Caco-2 (cell line): ENCODE measurements around the gene CDKN1C. TPM values are rescaled to one million over a fixed set of nuclear protein-coding genes. Genes with fewer than 3 reads are reported as not detected.

Source experiments
- BruUV-seq: library from RNA; stranded (reverse); fragments of 400-500 nt; replicated peaks from 2 replicates; lab custom pipeline; 2021; lab: Mats Ljungman, UMichigan
- CTCF ChIA-PET: fragments of 300-600 bp; sonication (Branson Sonifier 250); formaldehyde crosslinking; loops from one replicate; lab custom pipeline; 2022; ENCODE audit warnings: antibody characterized with exemption; lab: Charles Lee
- POLR2A ChIA-PET: fragments of 300-600 bp; sonication (Branson Sonifier 250); formaldehyde crosslinking; loops from one replicate; lab custom pipeline; 2022; ENCODE audit warnings: antibody characterized with exemption; lab: Charles Lee
- DNase-seq, 2 experiments: peaks; one replicate each; pipeline versions ENCODE4 v3.0.0 to v3.0.0-alpha.2; 2020 to 2022
- H3K27me3 ChIP-seq: replicated peaks from 2 replicates; pipeline ENCODE4 v1.6.0; 2011; ENCODE audit warnings: low read length; ENCODE audit not compliant: control insufficient read depth, insufficient read depth
- H3K36me3 ChIP-seq: 2 replicates; pipeline ENCODE4 v1.5.1; 2011; ENCODE audit warnings: low read length; ENCODE audit not compliant: control insufficient read depth, insufficient read depth
- H3K4me1 ChIP-seq: fragments of 250-450 bp; sonication (Bioruptor Pico); 2 replicates; pipeline ENCODE4 v1.5.1; 2020; ENCODE audit warnings: mild to moderate bottlenecking
- H3K4me3 ChIP-seq: 2 replicates; pipeline ENCODE4 v1.5.1; 2011; ENCODE audit warnings: low read depth, mild to moderate bottlenecking, control low read depth, low read length
- H3K9me3 ChIP-seq: fragments of 250-450 bp; sonication (Bioruptor Pico); 2 replicates; pipeline ENCODE4 v1.5.1; 2020; ENCODE audit warnings: mild to moderate bottlenecking, moderate library complexity
- H3K27ac Mint-ChIP-seq: one replicate; pipeline ENCODE4 v1.8.0; 2022; ENCODE audit warnings: mixed read lengths; ENCODE audit not compliant: unreplicated experiment
- H3K27me3 Mint-ChIP-seq: one replicate; pipeline ENCODE4 v1.8.0; 2022; ENCODE audit warnings: mixed read lengths; ENCODE audit not compliant: insufficient read depth, unreplicated experiment
- H3K36me3 Mint-ChIP-seq: one replicate; pipeline ENCODE4 v1.8.0; 2022; ENCODE audit warnings: mild to moderate bottlenecking, mixed read lengths; ENCODE audit not compliant: insufficient read depth, unreplicated experiment
- H3K4me1 Mint-ChIP-seq: one replicate; pipeline ENCODE4 v1.8.0; 2022; ENCODE audit warnings: low read depth, mixed read lengths; ENCODE audit not compliant: unreplicated experiment
- H3K4me3 Mint-ChIP-seq: one replicate; pipeline ENCODE4 v1.8.0; 2022; ENCODE audit warnings: mild to moderate bottlenecking, moderate library complexity, mixed read lengths; ENCODE audit not compliant: unreplicated experiment
- H3K9me3 Mint-ChIP-seq: one replicate; pipeline ENCODE4 v1.8.0; 2022; ENCODE audit warnings: mixed read lengths; ENCODE audit not compliant: unreplicated experiment
- intact Hi-C: fragments of 100-400 bp; cut with micrococcal nuclease; formaldehyde crosslinking; loops from one replicate; pipeline ENCODE4 v1.10.0; 2022; ENCODE audit not compliant: unreplicated experiment
- total RNA-seq: library from RNA; stranded (reverse); gene quantifications from 2 replicates; pipeline ENCODE4 v1.2.3, GENCODE V29; 2022
- TF ChIP-seq, protein P1 (sequence below), 2 experiments: fragments of 200-600 bp in 1 of 2; IDR thresholded peaks; 1 replicate in 1 of 2; 2 replicates in 1 of 2; pipeline versions ENCODE4 v1.5.1 to v1.8.0; 2011 to 2022; ENCODE audit warnings: antibody characterized with exemption in 1 of 2, control low read depth in 1 of 2, inconsistent platforms in 1 of 2, low read depth in 1 of 2, low read length in 1 of 2, mild to moderate bottlenecking in 1 of 2, moderate library complexity in 1 of 2; ENCODE audit not compliant: insufficient read depth in 1 of 2, severe bottlenecking in 1 of 2, unreplicated experiment in 1 of 2

The CDKN1C gene
- total RNA-seq, 1 experiment from 2014 or later = 25.5 TPM

DNA sequence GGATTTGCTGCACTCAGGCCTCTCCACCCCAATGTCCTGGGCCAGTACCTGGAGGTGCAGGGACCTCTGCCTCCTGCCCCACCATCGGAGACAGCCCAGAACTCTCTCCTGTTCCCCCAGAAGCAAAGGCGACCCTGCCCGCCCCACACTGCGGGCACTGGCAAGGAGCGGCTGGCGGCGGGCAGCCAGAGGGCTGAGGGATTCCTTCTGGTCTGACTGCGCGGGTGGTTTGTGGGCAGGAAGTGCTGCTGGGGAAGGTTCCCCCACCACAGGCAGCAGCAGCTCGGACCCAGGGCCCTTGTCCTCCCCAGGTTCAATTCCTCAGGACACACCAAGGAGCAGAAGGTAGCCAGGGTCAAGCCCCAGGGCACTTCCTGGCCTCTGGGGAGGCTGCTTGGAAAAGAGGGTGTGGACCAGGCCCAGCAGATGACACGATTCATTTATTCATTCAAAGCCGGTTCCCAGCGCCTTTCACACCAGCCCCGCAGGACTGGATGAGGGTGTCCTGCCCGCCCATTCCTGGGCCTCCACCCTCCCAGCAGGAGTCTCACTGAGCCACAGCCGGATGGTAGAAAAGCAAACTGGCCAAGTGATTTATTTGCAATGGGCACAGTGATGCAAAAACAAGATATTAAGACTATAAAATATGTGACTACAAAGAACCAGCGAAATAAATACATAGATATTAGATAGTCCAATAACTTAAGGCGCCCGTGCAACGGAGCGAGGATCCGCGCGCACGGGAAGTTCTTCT lies 42.5 kb upstream of the CDKN1C start:
- H3K27ac Mint-ChIP-seq = peak overlapping the region; percentile 55
- BruUV-seq = no TSS peak

DNA sequence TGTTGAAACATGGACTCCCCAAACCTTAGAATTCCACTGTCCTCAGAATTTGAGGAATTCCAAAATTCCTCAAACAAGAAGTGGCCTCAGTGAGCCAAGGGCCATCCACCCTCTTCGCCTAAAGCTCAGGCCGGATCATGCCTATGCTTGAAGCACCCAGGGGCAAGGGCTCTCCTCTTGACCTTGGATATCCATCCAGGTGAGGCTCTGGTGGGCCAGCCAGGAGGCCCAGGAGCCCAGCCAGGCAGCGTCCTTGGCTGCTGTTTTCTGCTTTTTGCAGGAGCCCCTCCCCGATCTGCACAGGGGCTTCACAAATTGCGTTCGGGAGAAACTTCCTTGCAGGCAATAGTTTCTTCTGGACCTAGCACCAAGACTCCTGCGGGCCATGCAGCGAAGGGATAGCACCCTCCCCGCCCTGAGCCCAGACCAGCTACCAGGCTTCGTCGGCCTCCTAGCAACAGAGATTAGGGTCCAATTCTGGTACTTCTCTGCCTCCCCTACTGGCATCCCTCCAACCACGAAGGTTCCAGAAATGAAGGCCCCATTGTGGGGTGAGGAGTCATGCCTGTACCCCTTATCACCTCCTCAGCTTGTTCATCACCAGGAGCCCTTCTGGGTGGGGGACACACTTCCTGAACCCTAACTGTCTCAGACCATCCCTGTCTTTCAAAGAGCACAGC lies 41.7 kb upstream of the CDKN1C start:
- Mint-ChIP-seq H3K9me3 (no peaks in the 10 kb centered on the region), H3K4me3 (peak overlapping the region; percentile 73), H3K4me1 (no peaks in the 10 kb centered on the region), H3K27ac (no peak overlapping the region), H3K27me3 (no peaks in the 10 kb centered on the region), H3K36me3 (peaks cover 33% of the 10 kb centered on the region)
- no peaks in the 10 kb centered on the region for H3K9me3 ChIP-seq
- TF ChIP-seq, protein P1, sequence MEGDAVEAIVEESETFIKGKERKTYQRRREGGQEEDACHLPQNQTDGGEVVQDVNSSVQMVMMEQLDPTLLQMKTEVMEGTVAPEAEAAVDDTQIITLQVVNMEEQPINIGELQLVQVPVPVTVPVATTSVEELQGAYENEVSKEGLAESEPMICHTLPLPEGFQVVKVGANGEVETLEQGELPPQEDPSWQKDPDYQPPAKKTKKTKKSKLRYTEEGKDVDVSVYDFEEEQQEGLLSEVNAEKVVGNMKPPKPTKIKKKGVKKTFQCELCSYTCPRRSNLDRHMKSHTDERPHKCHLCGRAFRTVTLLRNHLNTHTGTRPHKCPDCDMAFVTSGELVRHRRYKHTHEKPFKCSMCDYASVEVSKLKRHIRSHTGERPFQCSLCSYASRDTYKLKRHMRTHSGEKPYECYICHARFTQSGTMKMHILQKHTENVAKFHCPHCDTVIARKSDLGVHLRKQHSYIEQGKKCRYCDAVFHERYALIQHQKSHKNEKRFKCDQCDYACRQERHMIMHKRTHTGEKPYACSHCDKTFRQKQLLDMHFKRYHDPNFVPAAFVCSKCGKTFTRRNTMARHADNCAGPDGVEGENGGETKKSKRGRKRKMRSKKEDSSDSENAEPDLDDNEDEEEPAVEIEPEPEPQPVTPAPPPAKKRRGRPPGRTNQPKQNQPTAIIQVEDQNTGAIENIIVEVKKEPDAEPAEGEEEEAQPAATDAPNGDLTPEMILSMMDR (IDR thresholded peaks at IDR 0.05; ENCODE audit: insufficient read depth in 1 of 2, low read depth in 1 of 2, low read length in 1 of 2, severe bottlenecking in 1 of 2, unreplicated experiment in 1 of 2) = no peak
- H3K4me3 ChIP-seq = no peak overlapping the region; the same call in 1 of the 2 replicates
- 0 out of 2 replicates have a peak, but pooled peaks cover 2% of the 10 kb centered on the region for H3K27me3 ChIP-seq
- no peaks in the 10 kb centered on the region for H3K36me3 ChIP-seq
- POLR2A ChIA-PET = no interaction called here
- BruUV-seq = no TSS peak
- CTCF ChIA-PET = no interaction called here
- peaks cover 19% of the 10 kb centered on the region for H3K4me1 ChIP-seq
- no peak for DNase-seq
- intact Hi-C loops = no loop called here

More for the DNA sequence above, 42.5 kb upstream of the CDKN1C start:
- intact Hi-C loops = loop anchor here (1.0 kb wide), 1 partner anchor 16 kb away; no protein-coding TSS in a partner anchor
- H3K4me3 Mint-ChIP-seq = peak overlapping the region; percentile 73
- Histone ChIP-seq H3K27me3 (0 out of 2 replicates have a peak, but pooled peaks cover 2% of the 10 kb centered on the region), H3K36me3 (no peaks in the 10 kb centered on the region), H3K4me1 (peaks cover 19% of the 10 kb centered on the region), H3K4me3 (peak overlapping the region; percentile 91), H3K9me3 (no peaks in the 10 kb centered on the region)
- DNase-seq = no peak
- no peaks in the 10 kb centered on the region for H3K9me3 Mint-ChIP-seq
- ChIA-PET CTCF (interaction anchor here (2.1 to 2.3 kb wide), 2 partner anchors 25 to 397 kb away, joined by 7 to 16 read pairs; no protein-coding TSS in a partner anchor), POLR2A (interaction anchor here (2.1 kb wide), 1 partner anchor 25 kb away, joined by 16 read pairs; a partner anchor contains a TSS)
- H3K27me3 Mint-ChIP-seq = no peaks in the 10 kb centered on the region
- H3K36me3 Mint-ChIP-seq = peaks cover 33% of the 10 kb centered on the region
- TF ChIP-seq, protein P1 (IDR thresholded peaks at IDR 0.05; ENCODE audit: insufficient read depth in 1 of 2, low read depth in 1 of 2, low read length in 1 of 2, severe bottlenecking in 1 of 2, unreplicated experiment in 1 of 2) = no peak
- no peaks in the 10 kb centered on the region for H3K4me1 Mint-ChIP-seq

DNA sequence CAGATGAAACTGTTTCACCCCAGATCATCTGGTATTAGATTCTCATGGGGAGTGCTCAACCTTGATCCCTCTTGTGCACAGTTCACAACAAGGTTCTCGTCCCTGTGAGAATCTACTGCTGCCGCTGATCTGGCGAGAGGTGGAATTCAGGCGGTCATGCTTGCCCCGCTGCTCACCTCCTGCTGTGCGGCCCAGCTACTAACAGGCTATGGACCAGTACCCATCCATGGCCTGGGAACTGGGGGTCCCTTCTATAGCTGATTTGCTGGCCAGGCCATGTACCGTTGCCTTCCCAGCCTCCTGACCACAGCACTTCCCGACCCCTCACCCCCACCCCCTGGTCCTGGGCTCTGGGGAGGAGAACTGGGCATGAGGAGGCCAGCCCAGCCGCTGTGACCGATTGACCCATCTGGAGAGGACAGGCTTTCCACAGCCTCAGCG lies 41.1 kb upstream of the CDKN1C start:
- no peak overlapping the region for H3K4me3 Mint-ChIP-seq
- no peaks in the 10 kb centered on the region for H3K27me3 Mint-ChIP-seq
- Histone ChIP-seq H3K9me3 (no peaks in the 10 kb centered on the region), H3K4me1 (peaks cover 19% of the 10 kb centered on the region), H3K36me3 (no peaks in the 10 kb centered on the region), H3K4me3 (no peak overlapping the region), H3K27me3 (0 out of 2 replicates have a peak, but pooled peaks cover 2% of the 10 kb centered on the region)
- CTCF ChIA-PET = no interaction called here
- no peaks in the 10 kb centered on the region for H3K4me1 Mint-ChIP-seq
- peaks cover 33% of the 10 kb centered on the region for H3K36me3 Mint-ChIP-seq
- no TSS peak for BruUV-seq
- no peaks in the 10 kb centered on the region for H3K9me3 Mint-ChIP-seq
- H3K27ac Mint-ChIP-seq = no peak overlapping the region
- DNase-seq = no peak
- POLR2A ChIA-PET = no interaction called here
- intact Hi-C loops = no loop called here
- TF ChIP-seq, protein P1 (IDR thresholded peaks at IDR 0.05; ENCODE audit: insufficient read depth in 1 of 2, low read depth in 1 of 2, low read length in 1 of 2, severe bottlenecking in 1 of 2, unreplicated experiment in 1 of 2) = no peak
